CD4-positive, alpha-beta T cell (primary cell): Measurements from ENCODE around the gene HMCN1. TPM values are rescaled to one million over a fixed set of nuclear protein-coding genes. Genes with fewer than 3 reads are reported as not detected.

ENCODE experiments used
- ATAC-seq: fragments of 200-7000 bp; cut with Tn5 transposase; one replicate; pipeline ENCODE4 v1.10.0; 2022; ENCODE audit warnings: mild to moderate bottlenecking; ENCODE audit not compliant: poor library complexity
- CTCF ChIA-PET: fragments of 350-600 bp; sonication (Branson Sonifier 250); formaldehyde crosslinking; loops from one replicate; lab custom pipeline; 2021; ENCODE audit warnings: antibody characterized with exemption, inconsistent platforms; lab: Charles Lee
- POLR2A ChIA-PET: fragments of 350-600 bp; sonication (Branson Sonifier 250); formaldehyde crosslinking; loops from one replicate; lab custom pipeline; 2021; ENCODE audit warnings: antibody characterized with exemption, inconsistent platforms; lab: Charles Lee
- DNase-seq, 14 experiments: peaks; one replicate each; pipeline ENCODE4 v3.0.0-alpha.2; 2013 to 2020; ENCODE audit warnings: mixed read lengths in 2 of 14
- H3K27ac ChIP-seq, 2 donors: one replicate each; pipeline versions ENCODE4 v1.5.1 to v1.7.0; 2013; ENCODE audit warnings: low read length in 2 of 2, low read depth in 1 of 2, mild to moderate bottlenecking in 1 of 2
- H3K27me3 ChIP-seq, 2 experiments: 1 replicate in 1 of 2; 2 replicates in 1 of 2; pipeline versions ENCODE4 v1.6.1 to v1.7.0; 2013; ENCODE audit warnings: low read length in 2 of 2, control low read depth in 1 of 2, mild to moderate bottlenecking in 1 of 2, moderate library complexity in 1 of 2; ENCODE audit not compliant: insufficient read depth in 2 of 2, control insufficient read depth in 1 of 2
- H3K36me3 ChIP-seq: one replicate; pipeline ENCODE4 v1.6.1; 2013; ENCODE audit warnings: low read length, control low read depth; ENCODE audit not compliant: insufficient read depth
- H3K4me1 ChIP-seq: one replicate; pipeline ENCODE4 v1.6.1; 2013; ENCODE audit warnings: low read length, control low read depth; ENCODE audit not compliant: insufficient read depth
- H3K4me3 ChIP-seq: one replicate; pipeline ENCODE4 v1.5.1; 2013; ENCODE audit warnings: mild to moderate bottlenecking, low read length, moderate library complexity
- H3K9me3 ChIP-seq, 2 experiments: 1 replicate in 1 of 2; 2 replicates in 1 of 2; pipeline versions ENCODE4 v1.6.1 to v1.7.0; 2013; ENCODE audit warnings: low read length in 2 of 2, mild to moderate bottlenecking in 2 of 2, control low read depth in 1 of 2, moderate library complexity in 1 of 2; ENCODE audit not compliant: control insufficient read depth in 1 of 2, insufficient read depth in 1 of 2
- H3K27ac Mint-ChIP-seq: one replicate; pipeline ENCODE4 v1.8.0; 2020; ENCODE audit warnings: mixed read lengths
- H3K27me3 Mint-ChIP-seq: one replicate; pipeline ENCODE4 v1.8.0; 2021; ENCODE audit warnings: mixed read lengths
- H3K36me3 Mint-ChIP-seq: one replicate; pipeline ENCODE4 v1.8.0; 2021; ENCODE audit warnings: low read depth, mixed read lengths
- H3K4me1 Mint-ChIP-seq: one replicate; pipeline ENCODE4 v1.8.0; 2021; ENCODE audit warnings: low read depth, mixed read lengths
- H3K4me3 Mint-ChIP-seq: one replicate; pipeline ENCODE4 v1.8.0; 2020; ENCODE audit warnings: mild to moderate bottlenecking, mixed read lengths
- H3K9me3 Mint-ChIP-seq: one replicate; pipeline ENCODE4 v1.8.0; 2020; ENCODE audit warnings: mixed read lengths
- intact Hi-C, 2 experiments: fragments of 100-400 bp; cut with DNase I in 1 of 2; cut with micrococcal nuclease in 1 of 2; formaldehyde crosslinking; loops; one replicate each; pipeline versions ENCODE4 v1.15.1 to v1.9.0; 2023 to 2025; cut with DNase I, micrococcal nuclease
- total RNA-seq, 174 experiments: library from RNA in 2 of 174; stranded (reverse) in 2 of 174; gene quantifications; one replicate each; pipeline ENCODE4 v1.2.3 and lab custom pipeline; 2021 to 2026
- TF ChIP-seq, protein P1 (sequence below): fragments of 200-600 bp; IDR thresholded peaks from one replicate; pipeline ENCODE4 v1.8.0; 2022; ENCODE audit warnings: antibody characterized with exemption, mild to moderate bottlenecking

The HMCN1 gene
- total RNA-seq, 2 experiments from 2014 or later: 0.14 TPM

DNA sequence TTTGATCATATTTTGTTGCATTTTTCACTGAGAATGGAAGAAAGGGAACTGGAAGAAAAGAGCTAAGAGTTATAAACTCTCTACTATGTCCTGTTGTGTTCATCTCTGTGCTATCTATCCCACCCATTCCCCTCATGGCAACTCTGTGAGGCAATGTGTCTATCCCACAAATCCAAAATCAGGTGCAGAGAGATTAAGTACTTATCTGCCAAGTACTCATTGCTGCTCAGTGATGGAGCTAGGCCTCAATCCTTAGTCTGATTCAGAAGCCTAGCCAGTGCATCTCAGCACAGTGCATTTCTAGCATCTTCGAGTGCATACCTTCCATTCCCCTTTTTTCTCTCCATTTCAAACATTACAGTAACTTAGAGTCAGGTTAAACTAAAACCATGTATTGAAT lies 370.3 kb downstream of the HMCN1 start:
- TF ChIP-seq, protein P1, sequence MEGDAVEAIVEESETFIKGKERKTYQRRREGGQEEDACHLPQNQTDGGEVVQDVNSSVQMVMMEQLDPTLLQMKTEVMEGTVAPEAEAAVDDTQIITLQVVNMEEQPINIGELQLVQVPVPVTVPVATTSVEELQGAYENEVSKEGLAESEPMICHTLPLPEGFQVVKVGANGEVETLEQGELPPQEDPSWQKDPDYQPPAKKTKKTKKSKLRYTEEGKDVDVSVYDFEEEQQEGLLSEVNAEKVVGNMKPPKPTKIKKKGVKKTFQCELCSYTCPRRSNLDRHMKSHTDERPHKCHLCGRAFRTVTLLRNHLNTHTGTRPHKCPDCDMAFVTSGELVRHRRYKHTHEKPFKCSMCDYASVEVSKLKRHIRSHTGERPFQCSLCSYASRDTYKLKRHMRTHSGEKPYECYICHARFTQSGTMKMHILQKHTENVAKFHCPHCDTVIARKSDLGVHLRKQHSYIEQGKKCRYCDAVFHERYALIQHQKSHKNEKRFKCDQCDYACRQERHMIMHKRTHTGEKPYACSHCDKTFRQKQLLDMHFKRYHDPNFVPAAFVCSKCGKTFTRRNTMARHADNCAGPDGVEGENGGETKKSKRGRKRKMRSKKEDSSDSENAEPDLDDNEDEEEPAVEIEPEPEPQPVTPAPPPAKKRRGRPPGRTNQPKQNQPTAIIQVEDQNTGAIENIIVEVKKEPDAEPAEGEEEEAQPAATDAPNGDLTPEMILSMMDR: no peak
- no peaks in the 10 kb centered on the region for H3K36me3 ChIP-seq
- ChIA-PET POLR2A (no interaction called here), CTCF (no interaction called here)
- no peak overlapping the region for H3K27ac ChIP-seq
- H3K9me3 Mint-ChIP-seq: no peaks in the 10 kb centered on the region
- no peaks in the 10 kb centered on the region for H3K4me1 Mint-ChIP-seq
- no peak overlapping the region for H3K4me3 ChIP-seq
- H3K9me3 ChIP-seq: no peaks in the 10 kb centered on the region
- no peaks in the 10 kb centered on the region for H3K27me3 ChIP-seq
- H3K4me3 Mint-ChIP-seq: no peak overlapping the region
- H3K27me3 Mint-ChIP-seq: no peaks in the 10 kb centered on the region
- H3K36me3 Mint-ChIP-seq: no peaks in the 10 kb centered on the region
- no peaks in the 10 kb centered on the region for H3K4me1 ChIP-seq
- intact Hi-C loops: no loop called here
- no peak overlapping the region for H3K27ac Mint-ChIP-seq
- ATAC-seq (no peak), DNase-seq (no peak)

- Histone ChIP-seq H3K4me1 (no peaks in the 10 kb centered on the region), H3K4me3 (no peak overlapping the region), H3K9me3 (no peaks in the 10 kb centered on the region), H3K27me3 (no peaks in the 10 kb centered on the region), H3K27ac (no peak overlapping the region), H3K36me3 (no peaks in the 10 kb centered on the region)
- Mint-ChIP-seq H3K27me3 (peaks cover 9% of the 10 kb centered on the region), H3K9me3 (peaks cover 6% of the 10 kb centered on the region), H3K27ac (no peak overlapping the region), H3K36me3 (no peaks in the 10 kb centered on the region), H3K4me3 (no peak overlapping the region), H3K4me1 (no peaks in the 10 kb centered on the region)
- intact Hi-C loops: no loop called here
- DNase-seq: no peak
- CTCF ChIA-PET: no interaction called here
- POLR2A ChIA-PET: no interaction called here
- TF ChIP-seq, protein P1: no peak
- no peak for ATAC-seq
These were observed 378.1 kb downstream of the HMCN1 start for GRCh38 chr1:186112280-186112679.

DNA sequence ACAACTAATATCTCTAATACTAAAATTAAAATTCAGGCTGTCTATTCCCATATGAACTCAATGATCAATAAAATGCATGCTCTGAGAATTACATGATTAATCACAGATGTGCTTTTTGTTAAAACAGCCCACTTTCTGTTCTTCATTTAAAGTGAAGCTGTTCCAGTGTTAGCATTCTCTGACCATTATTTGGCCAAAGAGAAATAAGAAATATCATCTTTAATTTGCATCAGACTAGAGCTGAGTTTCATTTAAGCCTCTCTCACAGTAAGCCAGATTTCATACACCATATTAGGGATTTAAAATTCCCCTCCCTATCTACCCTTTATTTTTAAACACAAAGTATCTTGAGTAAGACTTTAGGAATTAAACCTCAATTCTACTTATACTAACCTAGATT lies 379.3 kb downstream of the HMCN1 start:
- no peak overlapping the region for H3K27ac Mint-ChIP-seq
- POLR2A ChIA-PET: no interaction called here
- no peaks in the 10 kb centered on the region for H3K36me3 Mint-ChIP-seq
- intact Hi-C loops: no loop called here
- TF ChIP-seq, protein P1: no peak
- no peaks in the 10 kb centered on the region for H3K27me3 ChIP-seq
- no peak overlapping the region for H3K4me3 Mint-ChIP-seq
- DNase-seq (no peak), ATAC-seq (no peak)
- H3K4me1 ChIP-seq: no peaks in the 10 kb centered on the region
- no peak overlapping the region for H3K4me3 ChIP-seq
- H3K36me3 ChIP-seq: no peaks in the 10 kb centered on the region
- no peaks in the 10 kb centered on the region for H3K4me1 Mint-ChIP-seq
- H3K27me3 Mint-ChIP-seq: peaks cover 9% of the 10 kb centered on the region
- no peaks in the 10 kb centered on the region for H3K9me3 ChIP-seq
- H3K9me3 Mint-ChIP-seq: peaks cover 6% of the 10 kb centered on the region
- H3K27ac ChIP-seq: no peak overlapping the region
- CTCF ChIA-PET: no interaction called here
